ENCODE results near the gene NCOA7. TPM values are rescaled to one million over a fixed set of nuclear protein-coding genes. Genes with fewer than 3 reads are reported as not detected.
"Not testable (repeated sequence)": the region's sequence is repeated elsewhere in the genome, so short reads cannot be mapped to it uniquely, and the experiment has no call there.

NCOA7 gene
- total and polyA plus RNA-seq, 4 donors: 8.6 to 40.9 (median 17.6) TPM

- Histone ChIP-seq H3K4me3 (ENCODE audit: low read depth in 1 of 3, low read length in 3 of 3) (no peak overlapping the region), H3K9ac (ENCODE audit: low read depth in 1 of 2, low read length in 2 of 2) (no peak overlapping the region), H3K27me3 (ENCODE audit: control insufficient read depth in 4 of 4, insufficient read depth in 4 of 4, low read length in 3 of 4) (no peaks in the 10 kb centered on the region), H3K27ac (ENCODE audit: low read depth in 1 of 2, low read length in 2 of 2) (no peak overlapping the region), H3K36me3 (ENCODE audit: control insufficient read depth in 4 of 4, insufficient read depth in 3 of 4, low read depth in 1 of 4, low read length in 3 of 4) (no peaks in the 10 kb centered on the region), H3K9me3 (ENCODE audit: control insufficient read depth in 4 of 4, low read length in 3 of 4) (no peaks in the 10 kb centered on the region), H3K4me1 (ENCODE audit: control insufficient read depth in 4 of 4, insufficient read depth in 4 of 4, low read length in 3 of 4) (peaks cover 2 to 17% (median 12%) of the 10 kb centered on the region in 4 donors)
- TF ChIP-seq ATF3 (IDR thresholded peaks at IDR 0.05): no peak
- no peak for TF ChIP-seq ZBTB33 (IDR thresholded peaks at IDR 0.05)
- no peak for DNase-seq (ENCODE audit: low spot score)
- 80% methylated on average over 2 of the region's 2 CpGs for WGBS
Measured at GRCh38 chr6:125949069-125949468, 158.3 kb downstream of the NCOA7 start.

- no peaks in the 10 kb centered on the region for H3K27me3 ChIP-seq (ENCODE audit: control insufficient read depth in 4 of 4, insufficient read depth in 4 of 4, low read length in 3 of 4)
- H3K4me1 ChIP-seq (ENCODE audit: control insufficient read depth in 4 of 4, insufficient read depth in 4 of 4, low read length in 3 of 4): peaks cover 2 to 7% (median 5%) of the 10 kb centered on the region in 4 donors
- H3K4me3 ChIP-seq (ENCODE audit: low read depth in 1 of 3, low read length in 3 of 3): no peak overlapping the region
- H3K36me3 ChIP-seq (ENCODE audit: control insufficient read depth in 4 of 4, insufficient read depth in 3 of 4, low read depth in 1 of 4, low read length in 3 of 4): no peaks in the 10 kb centered on the region
- WGBS: 92% methylated on average over 6 of the region's 6 CpGs
- H3K9me3 ChIP-seq (ENCODE audit: control insufficient read depth in 4 of 4, low read length in 3 of 4): no peaks in the 10 kb centered on the region
- no peak overlapping the region for H3K27ac ChIP-seq (ENCODE audit: low read depth in 1 of 2, low read length in 2 of 2)
- TF ChIP-seq YY1 (IDR thresholded peaks at IDR 0.05) (no peak), RAD21 (IDR thresholded peaks at IDR 0.05) (no peak), REST (IDR thresholded peaks at IDR 0.05) (no peak), EGR1 (IDR thresholded peaks at IDR 0.05; ENCODE audit: low read depth in 2 of 2) (no peak), CTCF (IDR thresholded peaks at IDR 0.05; ENCODE audit: low read depth, low read length, missing input control) (no peak)
- no peak for DNase-seq (ENCODE audit: low spot score)
- H3K9ac ChIP-seq (ENCODE audit: low read depth in 1 of 2, low read length in 2 of 2): no peak overlapping the region
Measured at GRCh38 chr6:125950293-125950692, 159.5 kb downstream of the NCOA7 start.

GRCh38 chr6:125950716-125951115 is 160.0 kb downstream of the NCOA7 start:
- not testable (repeated sequence) for H3K9me3 ChIP-seq (ENCODE audit: control insufficient read depth in 4 of 4, low read length in 3 of 4); DNase-seq (ENCODE audit: low spot score); H3K4me1 ChIP-seq (ENCODE audit: control insufficient read depth in 4 of 4, insufficient read depth in 4 of 4, low read length in 3 of 4); H3K27me3 ChIP-seq (ENCODE audit: control insufficient read depth in 4 of 4, insufficient read depth in 4 of 4, low read length in 3 of 4); H3K4me3 ChIP-seq (ENCODE audit: low read depth in 1 of 3, low read length in 3 of 3); H3K36me3 ChIP-seq (ENCODE audit: control insufficient read depth in 4 of 4, insufficient read depth in 3 of 4, low read depth in 1 of 4, low read length in 3 of 4); H3K27ac ChIP-seq (ENCODE audit: low read depth in 1 of 2, low read length in 2 of 2); H3K9ac ChIP-seq (ENCODE audit: low read depth in 1 of 2, low read length in 2 of 2)
- WGBS: 91% methylated on average over 6 of the region's 6 CpGs

All from liver (tissue), 9 donors.